Measurements from ENCODE around the gene PCCA.

DNA sequence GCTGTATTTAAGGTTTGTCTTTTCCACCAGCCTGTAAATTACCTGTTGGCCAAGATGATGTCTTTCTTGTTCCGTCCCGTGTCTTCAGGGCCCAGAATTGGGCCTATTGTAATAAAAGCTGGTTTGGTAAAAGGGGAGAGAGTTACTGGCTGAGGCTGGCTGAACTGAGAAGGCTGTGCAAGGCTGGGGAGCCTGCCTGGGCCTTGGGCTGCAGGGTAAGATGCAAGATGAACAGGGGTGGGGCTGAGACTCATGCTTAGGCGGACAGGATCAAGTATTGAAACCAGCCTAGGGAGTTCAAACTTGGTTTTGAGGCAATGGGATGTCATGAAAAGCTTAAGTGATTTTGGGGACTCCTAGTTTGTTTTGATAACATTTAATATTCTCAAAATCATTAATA is 142.3 kb downstream of the PCCA start:
- TF ChIP-seq, protein P1, sequence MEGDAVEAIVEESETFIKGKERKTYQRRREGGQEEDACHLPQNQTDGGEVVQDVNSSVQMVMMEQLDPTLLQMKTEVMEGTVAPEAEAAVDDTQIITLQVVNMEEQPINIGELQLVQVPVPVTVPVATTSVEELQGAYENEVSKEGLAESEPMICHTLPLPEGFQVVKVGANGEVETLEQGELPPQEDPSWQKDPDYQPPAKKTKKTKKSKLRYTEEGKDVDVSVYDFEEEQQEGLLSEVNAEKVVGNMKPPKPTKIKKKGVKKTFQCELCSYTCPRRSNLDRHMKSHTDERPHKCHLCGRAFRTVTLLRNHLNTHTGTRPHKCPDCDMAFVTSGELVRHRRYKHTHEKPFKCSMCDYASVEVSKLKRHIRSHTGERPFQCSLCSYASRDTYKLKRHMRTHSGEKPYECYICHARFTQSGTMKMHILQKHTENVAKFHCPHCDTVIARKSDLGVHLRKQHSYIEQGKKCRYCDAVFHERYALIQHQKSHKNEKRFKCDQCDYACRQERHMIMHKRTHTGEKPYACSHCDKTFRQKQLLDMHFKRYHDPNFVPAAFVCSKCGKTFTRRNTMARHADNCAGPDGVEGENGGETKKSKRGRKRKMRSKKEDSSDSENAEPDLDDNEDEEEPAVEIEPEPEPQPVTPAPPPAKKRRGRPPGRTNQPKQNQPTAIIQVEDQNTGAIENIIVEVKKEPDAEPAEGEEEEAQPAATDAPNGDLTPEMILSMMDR (IDR thresholded peaks at IDR 0.05) = no peak
- no peak for TF ChIP-seq POLR2AphosphoS5 (IDR thresholded peaks at IDR 0.05)

Data from prostate gland (tissue), 2 donors.